Skin epidermis (tissue), 12 donors: ENCODE measurements around the gene SLC48A1.

Source experiments
- H3K27ac ChIP-seq, 21 experiments: fragments of 200-600 bp; sonication (generic) in 11 of 21; one replicate each; pipeline ENCODE4 v1.5.0; 2020; ENCODE audit warnings: mild to moderate bottlenecking in 3 of 21, inconsistent platforms in 2 of 21, moderate library complexity in 2 of 21
- H3K4me3 ChIP-seq, 7 experiments: fragments of 200-600 bp; sonication (generic) in 2 of 7; one replicate each; pipeline ENCODE4 v1.5.0; 2020; ENCODE audit warnings: inconsistent platforms in 2 of 7, mild to moderate bottlenecking in 2 of 7, moderate library complexity in 1 of 7

Gene SLC48A1

GRCh38 chr12:47785887-47786661, 13.0 kb downstream of the SLC48A1 start:
- Histone ChIP-seq H3K27ac (peak overlapping the region in 13 of 21 experiments; percentile 14 to 83 (median 58)), H3K4me3 (no peak overlapping the region)

- peak overlapping the region in 8 of 21 experiments; percentile 16 to 83 (median 60) for H3K27ac ChIP-seq
Observed at GRCh38 chr12:47786662-47787280, 13.7 kb downstream of the SLC48A1 start.

GRCh38 chr12:47787596-47788319, 14.7 kb downstream of the SLC48A1 start:
- Histone ChIP-seq H3K27ac (peak overlapping the region in 4 of 21 experiments; percentile 16 to 81 (median 66)), H3K4me3 (no peak overlapping the region)

More at GRCh38 chr12:47786662-47787280, 13.7 kb downstream of the SLC48A1 start:
- H3K4me3 ChIP-seq: no peak overlapping the region

GRCh38 chr12:47789141-47789540, 16.1 kb downstream of the SLC48A1 start:
- no peak overlapping the region for H3K27ac ChIP-seq
- no peak overlapping the region for H3K4me3 ChIP-seq

GRCh38 chr12:47789712-47790489, 16.9 kb downstream of the SLC48A1 start:
- Histone ChIP-seq H3K4me3 (no peak overlapping the region), H3K27ac (peak overlapping the region in 1 of 21 experiments; percentile 12)

GRCh38 chr12:47790676-47791350, 17.8 kb downstream of the SLC48A1 start:
- Histone ChIP-seq H3K4me3 (no peak overlapping the region), H3K27ac (peak overlapping the region in 4 of 21 experiments; percentile 3 to 60 (median 22))

- Histone ChIP-seq H3K4me3 (no peak overlapping the region), H3K27ac (peak overlapping the region in 4 of 21 experiments; percentile 7 to 60 (median 32))
Observed at GRCh38 chr12:47791351-47791746, 18.3 kb downstream of the SLC48A1 start.

- Histone ChIP-seq H3K27ac (peak overlapping the region in 4 of 21 experiments; percentile 19 to 60 (median 38)), H3K4me3 (no peak overlapping the region)
Observed at GRCh38 chr12:47791874-47792273, 18.8 kb downstream of the SLC48A1 start.

GRCh38 chr12:47793015-47793681, 20.1 kb downstream of the SLC48A1 start:
- Histone ChIP-seq H3K4me3 (no peak overlapping the region), H3K27ac (peak overlapping the region in 3 of 21 experiments; percentile 29 to 59 (median 56))

GRCh38 chr12:47794679-47795078, 21.6 kb downstream of the SLC48A1 start:
- peak overlapping the region in 2 of 21 experiments; percentile 35 to 47 for H3K27ac ChIP-seq
- H3K4me3 ChIP-seq: no peak overlapping the region

GRCh38 chr12:47795121-47795813, 22.2 kb downstream of the SLC48A1 start:
- Histone ChIP-seq H3K4me3 (no peak overlapping the region), H3K27ac (peak overlapping the region in 2 of 21 experiments; percentile 20 to 47)

GRCh38 chr12:47795814-47796411, 22.9 kb downstream of the SLC48A1 start:
- H3K27ac ChIP-seq: no peak overlapping the region
- no peak overlapping the region for H3K4me3 ChIP-seq

GRCh38 chr12:47797441-47797840, 24.4 kb downstream of the SLC48A1 start:
- Histone ChIP-seq H3K27ac (peak overlapping the region in 2 of 21 experiments; percentile 17 to 26), H3K4me3 (no peak overlapping the region)

- Histone ChIP-seq H3K27ac (peak overlapping the region in 6 of 21 experiments; percentile 23 to 55 (median 42)), H3K4me3 (no peak overlapping the region)
Observed at GRCh38 chr12:47798382-47798948, 25.4 kb downstream of the SLC48A1 start.

- no peak overlapping the region for H3K4me3 ChIP-seq
- H3K27ac ChIP-seq: peak overlapping the region in 13 of 21 experiments; percentile 2 to 84 (median 29)
Observed at GRCh38 chr12:47799357-47799955, 26.4 kb downstream of the SLC48A1 start.

GRCh38 chr12:47800582-47800981, 27.5 kb downstream of the SLC48A1 start:
- H3K27ac ChIP-seq: peak overlapping the region in 7 of 21 experiments; percentile 44 to 84 (median 55)

More at GRCh38 chr12:47800582-47800981, 27.5 kb downstream of the SLC48A1 start:
- no peak overlapping the region for H3K4me3 ChIP-seq
